HG03066 (cell line): ENCODE data around the gene LSP1.

Experiments used
- ATAC-seq: cut with Tn5 transposase; IDR thresholded peaks from one replicate; pipeline ENCODE4 v1.9.1; 2021; ENCODE audit warnings: low read depth; ENCODE audit not compliant: unreplicated experiment

The LSP1 gene

DNA sequence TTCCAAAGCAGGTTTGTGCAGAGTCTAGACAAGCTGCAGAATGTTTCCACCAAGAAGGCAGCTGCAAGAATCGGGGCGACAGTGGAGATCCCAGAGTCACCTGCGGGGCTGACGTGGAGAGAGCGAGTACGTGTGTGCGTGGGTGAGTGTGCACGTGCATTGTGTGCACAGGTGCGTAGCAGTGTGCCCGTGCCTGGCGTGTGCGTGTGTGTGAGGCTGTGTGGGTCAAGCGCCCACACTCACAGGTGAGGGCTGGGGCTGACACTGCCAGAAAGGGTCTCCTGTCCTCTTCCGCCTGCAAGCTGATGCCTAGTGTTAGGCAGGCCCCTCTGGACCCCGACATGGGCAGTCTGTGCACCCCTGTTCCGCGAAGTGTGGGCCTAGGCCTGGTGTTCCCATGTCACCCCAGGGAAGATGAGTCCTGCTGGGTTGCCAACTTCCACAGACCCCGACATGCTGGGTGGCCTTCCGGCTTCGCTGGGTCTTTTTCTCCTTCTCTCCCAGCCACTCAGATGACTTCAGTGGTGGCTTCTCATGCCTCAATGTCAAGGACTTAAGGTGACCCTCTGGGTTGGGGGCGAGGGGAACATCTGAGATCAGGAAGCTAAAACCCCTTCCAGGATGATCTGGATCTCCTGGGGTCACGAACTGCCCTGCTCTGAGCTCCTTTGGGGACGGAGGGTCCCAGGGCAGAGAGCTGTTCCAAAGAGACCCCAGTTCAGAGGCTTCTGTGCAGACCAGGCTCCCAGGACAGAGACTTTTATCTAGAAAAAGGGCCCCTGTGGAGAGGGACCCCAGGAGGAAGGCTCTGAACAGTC, 28.5 kb upstream of the LSP1 start:
- no peak for ATAC-seq

DNA sequence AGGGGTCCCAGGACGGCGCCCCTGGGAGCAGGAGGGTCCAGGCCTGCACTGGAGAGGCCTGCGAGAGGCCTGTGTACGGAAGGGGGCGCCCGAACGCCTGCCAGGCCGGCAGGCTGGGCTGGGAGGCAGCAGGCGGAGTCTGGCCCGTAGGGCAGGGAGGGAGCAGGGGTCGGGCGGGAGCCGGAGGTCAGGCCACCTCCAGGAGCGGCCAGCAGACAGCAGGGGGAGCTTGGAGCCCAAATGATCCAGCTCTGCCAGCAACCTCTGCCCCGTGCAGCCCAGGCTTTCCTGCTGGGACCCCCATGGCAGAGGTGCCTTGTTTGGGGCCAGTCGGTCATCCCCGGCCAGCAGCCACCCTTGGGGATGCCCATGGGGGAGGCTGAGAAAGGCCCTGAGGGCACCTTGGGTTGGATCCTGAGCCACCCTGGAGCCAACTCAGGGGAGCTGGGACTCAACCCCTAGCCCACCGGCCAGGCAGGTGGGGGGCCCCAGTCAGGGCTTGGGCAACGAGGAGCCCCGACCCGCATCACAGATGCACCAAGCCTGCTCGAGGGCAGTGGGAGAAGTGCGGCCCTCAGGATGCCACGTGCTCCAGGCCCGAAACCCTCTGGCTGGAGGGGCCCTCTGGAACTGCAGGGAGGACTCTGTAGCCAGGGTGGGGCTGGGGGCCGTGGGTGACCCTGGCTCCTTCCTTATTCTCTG, 27.7 kb upstream of the LSP1 start:
- no peak for ATAC-seq

DNA sequence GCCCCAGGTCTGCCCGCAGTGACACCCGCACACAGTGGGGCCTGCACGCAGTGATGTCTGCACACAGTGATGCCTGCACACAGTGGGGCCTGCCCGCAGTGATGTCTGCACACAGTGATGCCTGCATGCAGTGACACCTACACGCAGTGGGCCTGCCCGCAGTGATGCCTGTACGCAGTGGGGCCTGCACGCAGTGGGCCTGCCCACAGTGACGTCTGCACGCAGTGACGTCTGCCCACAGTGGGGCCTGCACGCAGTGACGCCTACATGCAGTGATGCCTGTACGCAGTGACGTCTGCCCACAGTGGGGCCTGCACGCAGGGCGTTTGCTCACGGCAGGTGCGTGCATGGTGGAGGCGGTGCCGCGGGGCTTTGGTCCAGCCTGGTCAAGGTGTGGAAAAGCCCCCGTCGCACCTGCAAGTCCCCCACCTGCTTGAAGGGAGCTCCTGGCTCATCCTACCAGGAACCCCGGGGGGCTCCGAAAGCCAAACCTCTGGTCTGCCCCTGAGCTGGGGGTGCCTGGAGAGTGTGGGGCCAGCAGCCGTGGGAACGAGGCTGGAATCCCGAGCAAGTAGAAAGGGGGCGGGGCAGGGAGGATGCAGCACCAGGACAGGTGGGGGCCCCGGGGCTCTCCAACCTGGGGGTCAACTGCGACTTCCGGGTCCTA, 27.0 kb upstream of the LSP1 start:
- ATAC-seq = no peak

DNA sequence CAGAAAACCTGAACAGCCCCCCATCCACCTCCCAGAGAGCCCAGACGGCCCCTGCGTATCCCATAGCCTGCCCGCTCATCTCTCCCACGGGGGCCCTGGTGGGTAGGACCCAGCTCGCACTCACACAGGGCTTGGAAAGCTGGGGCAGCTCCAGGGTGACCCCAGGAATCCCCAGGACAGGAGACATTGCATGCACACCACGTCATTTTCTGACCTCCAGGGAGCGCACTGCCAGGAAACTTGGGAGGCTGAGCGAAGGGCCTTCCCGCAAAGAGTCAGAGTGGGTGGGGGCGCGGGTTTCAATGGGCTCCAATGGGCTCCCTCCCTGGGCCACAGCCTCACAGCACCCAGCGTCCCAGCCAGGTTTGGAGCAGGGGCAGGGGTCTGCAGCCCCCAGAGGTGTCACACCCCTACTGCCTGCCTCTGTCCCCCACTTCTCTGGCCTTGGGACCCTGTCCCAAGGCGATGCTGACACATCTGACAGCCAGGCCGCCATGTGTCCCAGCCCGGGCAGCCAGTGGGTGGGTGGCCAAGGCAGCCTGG, 26.3 kb upstream of the LSP1 start:
- ATAC-seq = no peak

DNA sequence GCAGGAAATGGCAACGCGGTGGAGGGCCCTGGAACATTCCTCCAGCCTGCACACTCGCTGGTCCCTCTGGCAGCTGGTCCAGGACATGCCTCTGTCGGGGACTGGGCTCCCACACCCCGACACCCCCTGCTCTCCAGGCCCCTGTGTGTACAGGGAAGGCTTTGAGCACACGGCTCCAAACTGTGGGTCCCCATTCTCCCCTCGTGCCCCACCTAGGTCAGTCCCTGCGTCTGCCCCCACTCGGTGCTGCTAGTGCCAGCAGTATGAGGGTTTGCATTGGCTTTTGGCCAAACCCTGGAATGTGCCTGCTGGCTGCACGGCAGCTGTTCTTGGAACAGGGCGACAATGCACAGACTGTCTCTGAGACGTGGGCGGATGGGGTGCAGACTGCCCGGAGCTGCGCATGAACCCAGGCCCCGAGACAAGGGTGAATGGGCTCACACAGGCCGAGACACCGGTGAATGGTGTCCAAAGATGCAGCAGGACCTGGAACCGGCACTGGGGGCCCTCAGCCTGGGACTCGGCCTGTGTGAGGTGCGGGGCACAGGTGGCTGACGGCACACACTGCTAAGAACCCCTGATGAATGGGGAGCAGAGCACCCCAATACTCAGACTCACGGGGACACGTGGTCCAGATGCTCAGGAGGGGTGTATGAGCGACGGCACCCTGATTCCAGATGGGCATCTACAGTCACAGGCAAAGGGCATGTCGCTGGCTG, 25.6 kb upstream of the LSP1 start:
- no peak for ATAC-seq

DNA sequence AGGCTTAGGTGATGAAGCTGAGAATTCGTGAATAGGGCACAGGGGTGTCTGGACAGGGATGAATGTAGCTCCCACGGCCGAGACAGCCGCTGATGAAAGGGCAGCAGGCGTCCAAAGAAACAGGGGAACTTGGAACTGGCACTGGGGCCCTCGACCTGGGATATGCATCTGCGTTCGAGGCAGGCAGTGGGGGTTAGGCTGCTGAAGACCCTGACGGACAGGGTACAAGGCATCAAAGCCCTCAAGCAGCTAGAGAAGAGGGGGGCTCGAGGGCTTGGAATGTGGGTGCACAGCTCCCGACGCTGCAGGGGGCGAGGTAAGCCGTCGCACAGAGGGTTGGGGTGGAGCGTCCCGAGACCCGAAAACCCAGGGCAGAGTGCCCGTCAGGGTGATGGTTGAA, 25.0 kb upstream of the LSP1 start:
- ATAC-seq = no peak

DNA sequence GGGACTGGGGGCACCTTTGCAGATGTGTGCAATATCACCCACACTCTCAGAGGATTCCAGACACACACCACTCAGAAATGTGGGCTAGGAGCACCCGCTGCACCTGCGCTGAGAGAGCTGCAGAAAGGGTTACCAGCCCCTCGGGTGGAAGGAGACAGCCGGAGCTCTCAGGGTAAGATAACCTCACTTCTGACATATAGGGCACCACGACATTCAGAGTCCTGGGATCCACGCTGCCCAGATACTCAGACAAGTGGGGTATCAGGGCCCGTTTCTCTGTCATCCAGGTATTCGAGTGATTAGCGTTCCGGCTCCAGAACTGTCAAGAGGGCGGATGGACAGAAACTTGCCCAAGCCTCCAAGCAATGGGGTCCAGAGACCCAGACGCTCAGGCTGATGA, 24.3 kb upstream of the LSP1 start:
- ATAC-seq = no peak

DNA sequence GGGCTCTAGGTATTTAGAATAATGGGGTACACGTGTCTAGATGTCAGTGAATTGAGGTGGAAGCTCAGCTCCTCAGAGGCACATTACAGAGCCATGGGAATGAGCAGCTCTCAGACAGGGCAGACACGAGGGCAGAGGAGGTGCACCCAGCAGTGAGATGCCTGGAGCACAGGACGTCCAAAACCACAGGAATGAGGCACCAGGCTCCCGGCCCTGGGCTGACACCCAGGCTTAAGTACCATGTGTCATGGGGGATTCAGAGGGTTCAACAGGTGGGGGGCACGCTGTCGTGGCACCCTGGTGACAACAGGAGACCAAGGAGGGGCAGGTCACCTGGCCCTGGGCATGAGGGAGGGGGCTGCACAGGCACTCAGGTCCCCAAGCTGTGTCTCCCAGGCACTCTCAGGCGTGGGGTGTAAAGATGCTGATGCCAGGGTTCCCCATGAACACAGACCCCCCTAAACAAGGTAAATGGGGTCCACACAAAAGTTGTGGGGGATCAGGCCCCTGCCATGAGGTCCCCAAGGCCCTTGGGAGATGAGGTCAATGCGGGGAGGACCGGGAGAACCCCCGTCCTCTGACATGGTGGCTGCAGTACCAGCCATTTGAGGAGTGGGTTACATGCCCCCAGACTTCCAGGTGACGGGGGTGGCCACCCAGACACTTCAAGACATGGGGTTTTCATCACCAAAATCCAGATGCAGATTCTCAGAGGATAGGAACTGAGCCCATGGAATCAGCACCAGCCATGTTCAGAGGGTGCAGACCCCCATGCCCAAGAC, 23.7 kb upstream of the LSP1 start:
- ATAC-seq = no peak

DNA sequence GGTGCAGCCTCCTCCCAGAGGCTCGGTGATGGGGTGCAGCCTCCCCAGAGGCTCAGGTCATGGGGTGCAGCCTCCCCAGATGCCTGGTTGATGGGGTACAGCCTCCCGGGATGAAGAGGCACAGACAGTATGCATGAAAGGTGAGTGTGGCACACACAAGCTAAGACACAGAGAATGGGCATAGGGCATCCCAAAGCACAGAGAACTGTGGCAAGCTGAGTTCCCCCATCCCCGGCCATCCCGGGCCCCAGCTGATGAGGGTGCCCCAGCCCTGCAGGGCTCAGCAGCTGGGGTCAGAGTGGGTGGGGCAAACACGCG, 22.9 kb upstream of the LSP1 start:
- ATAC-seq = no peak

DNA sequence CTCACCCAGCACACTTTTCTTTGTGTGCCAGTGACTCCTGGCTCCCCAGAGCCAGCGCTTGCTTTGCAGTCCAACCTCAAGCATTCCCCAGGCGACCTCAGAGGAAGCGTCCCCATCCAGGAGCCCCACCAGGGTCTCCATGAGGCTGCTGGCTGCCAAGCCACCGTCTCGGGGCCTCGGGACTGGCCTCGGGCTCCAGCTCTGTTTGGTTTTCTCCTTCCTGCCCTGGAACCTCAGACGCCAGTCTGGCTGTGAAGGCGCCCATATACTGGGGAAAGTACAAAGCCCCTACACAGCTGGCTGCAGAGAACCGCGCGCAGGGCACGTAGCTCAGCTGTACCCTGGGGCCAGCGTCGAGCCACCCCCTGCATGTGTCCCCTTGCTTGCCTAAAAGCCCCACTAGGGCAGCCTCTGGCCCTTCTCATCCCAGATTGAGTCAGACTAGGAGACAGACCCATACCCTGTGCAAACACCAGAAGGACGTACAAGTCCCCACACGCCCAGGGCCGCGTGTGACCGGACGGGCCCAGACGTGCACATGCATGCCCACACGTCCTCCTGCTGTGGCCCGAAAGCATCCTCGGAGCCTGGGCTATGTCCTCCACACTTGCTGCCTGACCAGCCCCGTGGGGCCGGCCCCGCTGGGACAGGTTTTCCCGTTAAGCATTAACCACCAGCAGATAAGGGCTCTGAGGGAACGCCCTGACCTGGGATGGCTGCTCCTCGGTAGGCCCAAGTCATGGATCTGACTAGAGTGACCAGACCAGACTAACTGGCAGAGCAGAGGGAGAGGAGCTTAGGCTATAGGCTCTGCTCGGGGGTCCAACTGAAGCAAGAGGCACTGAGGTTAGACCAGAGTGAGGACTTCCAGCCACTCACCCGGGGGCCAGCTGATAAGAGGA, 22.3 kb upstream of the LSP1 start:
- ATAC-seq = no peak

DNA sequence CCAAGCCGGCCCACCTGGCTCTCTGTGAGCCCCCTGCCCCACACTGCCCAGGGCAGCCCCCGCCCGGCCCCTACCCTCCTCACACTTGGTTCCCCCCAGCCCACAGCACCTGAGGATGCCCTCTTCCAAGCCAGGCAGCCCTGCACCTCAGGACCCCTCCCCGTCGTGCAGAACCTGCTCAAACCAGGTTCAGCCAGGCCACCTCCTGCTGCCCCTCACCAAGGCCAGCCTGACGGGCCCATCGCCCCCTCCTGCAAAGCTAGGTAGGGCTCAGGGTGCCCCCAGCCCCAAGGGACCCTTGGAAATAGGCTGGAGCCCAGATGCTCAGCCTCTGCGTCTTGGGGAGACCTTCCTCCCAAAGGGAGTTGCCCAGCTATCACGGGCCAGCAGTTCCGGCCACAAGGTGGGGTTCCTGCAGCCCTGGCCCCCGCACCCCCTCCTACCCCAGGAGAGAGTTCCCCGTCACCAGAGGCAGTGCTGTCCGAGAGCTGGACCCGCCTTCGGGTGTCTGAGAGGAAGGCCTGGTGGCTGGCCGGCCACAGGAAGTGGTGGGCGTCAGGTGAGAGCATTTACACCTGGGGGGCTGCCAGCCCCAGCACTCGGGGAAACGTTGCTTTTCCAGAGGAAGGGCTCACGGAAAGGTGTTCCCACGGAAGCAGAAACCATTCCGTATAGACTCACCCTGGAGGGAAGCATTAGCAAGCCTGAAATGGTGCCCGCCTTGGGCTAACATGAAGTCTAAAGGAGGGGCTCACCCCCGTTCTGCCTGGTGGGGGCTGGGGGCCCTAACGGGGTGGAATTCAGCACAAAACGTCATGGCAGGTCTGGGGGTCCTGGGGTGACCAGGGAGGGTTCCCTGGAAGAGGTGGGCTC, 21.3 kb upstream of the LSP1 start:
- no peak for ATAC-seq

DNA sequence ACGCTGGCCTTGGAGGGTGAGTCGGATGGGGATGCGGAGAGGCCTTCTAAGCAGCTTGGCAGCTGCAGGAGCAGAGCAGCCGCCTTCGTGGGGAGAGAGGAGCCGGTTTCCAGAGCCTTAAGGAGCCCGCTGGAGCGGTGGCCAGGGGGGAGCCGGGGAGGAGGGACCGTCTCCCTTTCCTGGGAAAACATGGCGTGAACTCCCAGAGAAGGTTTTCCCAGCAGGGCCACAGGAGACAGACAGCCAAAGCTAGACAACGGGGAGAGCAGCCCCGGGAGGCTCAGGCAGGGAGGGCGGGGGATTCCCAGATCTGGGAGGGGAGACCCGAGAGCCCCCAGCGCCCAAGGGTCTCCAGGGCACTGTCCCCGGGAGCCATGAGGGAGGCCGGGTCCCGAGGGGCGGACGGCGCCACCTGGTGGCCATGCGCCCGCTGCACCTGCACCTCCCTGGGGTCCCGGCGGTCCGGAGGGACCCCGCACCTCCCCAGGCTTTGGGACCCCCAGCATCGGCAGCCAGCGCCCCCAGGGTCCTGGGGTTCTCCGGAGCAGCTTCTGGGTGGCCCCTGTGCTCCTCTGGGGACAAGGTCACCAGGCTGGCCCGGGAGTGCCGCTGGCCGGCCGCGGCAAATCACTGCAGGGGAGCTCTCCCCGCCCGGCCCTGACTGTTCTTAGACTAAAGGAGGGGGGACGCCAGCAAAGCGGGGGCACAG, 20.5 kb upstream of the LSP1 start:
- ATAC-seq = no peak

DNA sequence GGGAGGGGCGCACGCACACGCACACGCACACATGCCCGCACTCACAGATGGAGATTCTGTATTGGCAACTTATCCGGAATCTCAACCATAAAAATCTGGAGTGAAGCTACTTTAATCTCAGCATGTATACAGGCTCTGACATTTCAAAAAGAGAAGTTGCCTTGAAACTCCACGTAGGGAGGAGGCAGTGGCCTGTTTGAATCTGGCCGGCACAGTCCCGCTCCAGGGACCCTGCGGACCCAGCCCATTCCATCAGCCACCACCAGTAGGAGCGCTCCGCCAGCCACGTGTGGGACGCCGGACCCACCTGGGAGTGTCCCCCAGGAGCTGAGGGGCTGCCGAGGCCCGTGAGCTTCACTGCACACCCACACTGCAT, 20.0 kb upstream of the LSP1 start:
- no peak for ATAC-seq

DNA sequence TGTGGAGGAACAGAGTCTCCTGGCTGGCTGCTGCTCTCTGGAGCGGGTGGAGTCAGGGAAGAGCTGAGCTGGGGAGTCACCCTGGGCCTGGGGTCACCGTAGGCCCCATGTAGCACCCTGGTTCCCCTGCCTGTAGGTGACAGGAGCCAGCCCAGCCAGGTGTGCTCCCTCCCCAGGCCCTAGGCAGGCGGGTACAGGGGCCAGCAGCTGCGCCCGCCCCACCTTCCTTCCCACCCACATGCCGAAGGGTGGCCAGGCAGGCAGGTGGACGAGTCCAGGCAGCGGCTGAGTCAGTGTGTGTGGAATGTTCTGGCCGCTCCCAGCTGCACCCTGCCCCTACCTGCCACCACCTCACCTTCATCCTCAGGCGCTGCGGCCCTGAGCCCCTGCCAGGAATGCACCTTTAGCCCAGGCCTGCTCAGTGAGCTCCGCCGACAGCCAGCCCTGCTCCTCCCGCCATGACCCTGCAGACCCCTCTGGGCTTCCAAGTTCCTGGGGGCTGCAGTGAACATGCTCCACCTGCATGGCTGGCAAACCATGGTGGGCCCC, 18.7 kb upstream of the LSP1 start:
- ATAC-seq = no peak

DNA sequence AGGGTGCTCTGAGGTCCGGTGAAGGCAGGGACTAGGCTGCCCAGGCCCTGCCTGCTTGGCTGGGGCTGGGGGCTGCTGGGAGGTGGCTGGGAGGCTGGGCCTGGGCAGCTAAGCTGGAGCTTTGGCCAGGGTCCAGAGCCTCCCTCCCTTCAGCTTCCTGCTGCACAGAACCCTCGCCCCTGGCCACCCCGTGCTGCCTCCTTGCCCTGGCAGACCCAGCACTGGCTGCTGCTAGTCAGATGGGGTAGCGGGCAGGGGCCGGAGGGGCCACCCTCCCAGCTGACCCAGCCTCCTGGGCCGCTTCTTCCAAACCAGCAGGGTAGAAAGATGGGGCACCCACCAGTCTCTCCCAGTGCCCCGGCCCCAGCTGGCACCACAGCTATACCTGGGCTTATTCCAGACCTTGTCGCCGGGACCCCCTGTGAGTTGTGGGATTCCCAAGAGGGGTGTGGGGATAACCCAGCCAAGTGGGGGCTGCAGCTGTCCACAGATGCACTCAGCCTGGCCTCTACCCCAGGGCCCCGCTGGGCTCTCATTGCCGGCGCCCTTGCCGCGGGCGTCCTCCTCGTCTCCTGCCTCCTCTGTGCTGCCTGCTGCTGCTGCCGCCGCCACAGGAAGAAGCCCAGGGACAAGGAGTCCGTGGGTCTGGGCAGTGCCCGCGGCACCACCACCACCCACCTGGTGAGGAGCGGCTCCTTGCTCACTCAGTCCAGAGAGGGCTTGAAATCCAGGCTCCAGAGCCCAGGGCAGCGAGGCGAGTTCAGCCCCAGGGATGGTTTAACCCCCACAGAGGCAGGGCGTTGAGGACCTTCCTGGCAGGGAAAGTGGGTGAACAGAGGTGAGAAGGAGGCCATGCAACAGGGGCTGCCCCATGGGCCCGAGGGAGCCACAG, 17.9 kb upstream of the LSP1 start, which contains the start of gene SYT8:
Gene SYT8 (plus strand): TSS at position 212 of the 892 bp plus-strand sequence. CDS start 116 bp downstream, at position 328.
- no peak for ATAC-seq

DNA sequence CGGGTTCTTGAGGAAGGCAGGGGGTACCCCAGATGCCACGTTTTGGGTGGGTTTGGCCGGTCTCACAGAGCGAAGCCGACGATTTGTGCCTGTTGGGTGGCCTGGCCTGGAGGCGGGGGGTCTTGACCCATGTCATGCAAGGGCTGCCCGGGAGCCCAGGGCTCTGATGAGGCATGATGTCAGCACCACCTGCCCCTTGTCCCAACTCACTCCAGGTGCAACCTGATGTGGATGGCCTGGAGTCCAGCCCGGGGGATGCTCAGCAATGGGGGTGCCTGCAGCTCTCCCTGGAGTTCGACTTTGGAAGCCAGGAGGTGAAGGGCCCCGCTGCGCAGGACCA, 17.2 kb upstream of the LSP1 start:
- no peak for ATAC-seq
